NCI-H146 (cell line): Measurements from ENCODE around the gene CDX2.

Experiments
- DNase-seq: peaks from one replicate; lab custom pipeline; 2025; lab: John Stamatoyannopoulos, UW

The CDX2 gene

GRCh38 chr13:27915301-27916207, 53.6 kb downstream of the CDX2 start:
- no peak for DNase-seq

- DNase-seq, result no peak
Observed at GRCh38 chr13:27913160-27913559, 56.0 kb downstream of the CDX2 start.

- no peak for DNase-seq
Observed at GRCh38 chr13:27911521-27911920, 57.6 kb downstream of the CDX2 start.
